Right hindlimb (tissue), 1 donor: ENCODE measurements around the gene IFNA10.
"Not testable (repeated sequence)": the region's sequence is repeated elsewhere in the genome, so short reads cannot be mapped to it uniquely, and the experiment has no call there.

Source experiments
- DNase-seq: peaks from one replicate; pipeline ENCODE4 v3.0.0-alpha.2; 2018

IFNA10 gene

DNA sequence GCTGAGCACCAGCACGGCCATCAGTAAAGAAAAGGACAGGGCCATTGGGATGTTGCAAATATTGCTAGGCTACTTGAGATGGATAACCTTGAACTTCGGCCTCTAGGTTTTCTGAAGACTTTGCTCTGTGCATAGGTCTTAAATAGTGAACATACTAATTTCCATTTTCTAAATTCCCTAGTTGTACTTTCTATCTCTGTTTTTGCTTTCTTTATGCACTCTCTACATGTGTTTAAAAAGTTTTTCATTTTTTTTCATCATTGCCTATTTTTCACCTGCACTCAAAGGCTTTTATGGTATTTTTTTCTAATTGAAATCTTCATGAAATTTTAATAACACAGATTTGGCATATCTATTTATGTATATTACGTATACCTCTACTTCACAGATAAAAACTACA is 19.5 kb downstream of the IFNA10 start, which contains the start of gene IFNA4:
Gene IFNA4 (minus strand): TSS at position 101 of the 400 bp plus-strand sequence. CDS start 56 bp downstream, at position 45.
- DNase-seq: not testable (repeated sequence)

GRCh38 chr9:21182810-21183736 is 23.9 kb downstream of the IFNA10 start:
- DNase-seq: not testable (repeated sequence)

- no peak for DNase-seq
Measured at GRCh38 chr9:21174671-21175070, 32.3 kb downstream of the IFNA10 start.

GRCh38 chr9:21172156-21172555 is 34.8 kb downstream of the IFNA10 start:
- no peak for DNase-seq

- no peak for DNase-seq
Measured at GRCh38 chr9:21171351-21171750, 35.6 kb downstream of the IFNA10 start.

DNA sequence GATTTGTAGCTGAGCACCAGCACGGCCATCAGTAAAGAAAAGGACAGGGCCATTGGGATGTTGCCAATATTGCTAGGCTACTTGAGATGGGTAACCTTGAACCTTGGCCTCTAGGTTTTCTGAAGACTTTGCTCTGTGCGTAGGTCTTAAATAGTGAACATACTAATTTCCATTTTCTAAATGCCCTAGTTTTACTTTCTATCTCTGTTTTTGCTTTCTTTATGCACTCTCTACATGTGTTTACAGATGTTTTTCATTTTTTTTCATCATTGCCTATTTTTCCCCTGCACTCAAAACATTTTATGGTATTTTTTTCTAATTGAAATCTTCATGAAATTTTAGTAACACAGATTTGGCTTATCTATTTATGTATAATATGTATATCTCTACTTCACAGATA is 40.4 kb downstream of the IFNA10 start, which contains the start of gene IFNA21:
Gene IFNA21 (minus strand): TSS at position 101 of the 400 bp plus-strand sequence. CDS start 48 bp downstream, at position 53.
- DNase-seq: not testable (repeated sequence)

GRCh38 chr9:21165516-21165915 is 41.4 kb downstream of the IFNA10 start:
- DNase-seq: no peak

- no peak for DNase-seq
Measured at GRCh38 chr9:21160178-21160577, 46.8 kb downstream of the IFNA10 start.
